SK-MEL-5 (cell line): ENCODE data around the gene FLNC. TPM values are rescaled to one million over a fixed set of nuclear protein-coding genes. Genes with fewer than 3 reads are reported as not detected.
A peak's percentile ranks its signal among the peaks of the same experiment; 100 is the strongest.

ENCODE experiments used
- DNase-seq: peaks from one replicate; pipeline ENCODE4 v3.0.0-alpha.2; 2016; ENCODE audit warnings: low read depth, low spot score
- in situ Hi-C: cut with HindIII; loops from 2 replicates; pipeline ENCODE4 v1.10.0; 2016; ENCODE audit warnings: low sequenced_read_pairs, high pct_unique_total_duplicates, low pct_unique_long_range_greater_than_20kb
- total RNA-seq: library from RNA; depleted of rRNA; stranded (reverse); fragments of >200 nt; shearing (Covaris generic); gene quantifications from 2 replicates; pipeline ENCODE4 v1.2.3, GENCODE V29; 2014

The FLNC gene
- total RNA-seq, 1 experiment from 2014 or later, result 0.05 TPM

DNA sequence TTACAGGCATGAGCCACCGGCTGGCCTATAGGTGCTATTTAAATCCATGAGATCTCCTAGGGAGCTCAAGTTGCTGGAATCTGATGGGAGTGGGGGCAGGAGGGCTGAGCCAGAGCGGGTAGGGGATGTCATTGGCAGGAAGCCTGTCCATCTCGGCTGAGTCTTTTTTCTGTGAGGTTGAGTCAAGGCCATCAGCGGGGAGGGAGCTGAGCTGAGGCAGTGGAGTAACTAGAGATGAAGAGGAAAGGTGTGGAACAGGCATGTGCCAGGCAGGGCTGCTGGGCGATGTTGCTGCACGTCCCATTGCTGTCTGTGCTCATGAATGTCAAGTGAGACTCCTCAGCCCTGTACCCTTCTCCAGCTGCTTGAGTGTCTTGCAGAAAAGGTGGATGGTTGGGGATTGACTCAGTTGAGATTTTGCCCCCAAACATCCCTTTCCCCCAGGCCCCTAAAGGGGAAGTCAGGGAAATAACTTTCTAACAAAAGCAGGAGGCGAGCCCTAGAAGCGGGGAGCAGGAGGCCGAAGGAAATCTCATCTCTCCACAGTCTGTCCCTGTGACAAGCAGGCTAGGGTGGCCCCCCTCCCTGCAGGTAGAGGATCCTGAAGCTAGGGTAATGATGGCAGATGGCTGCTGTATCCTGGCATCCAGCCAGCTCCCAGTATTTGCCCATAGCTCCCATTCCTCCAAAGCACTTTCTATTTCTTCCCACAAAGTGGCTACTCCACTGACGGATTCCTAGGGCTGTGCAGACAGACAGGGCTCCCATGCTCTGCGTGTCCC, 37.8 kb downstream of the FLNC start:
- in situ Hi-C loops, result no loop called here
- DNase-seq, result no peak

DNA sequence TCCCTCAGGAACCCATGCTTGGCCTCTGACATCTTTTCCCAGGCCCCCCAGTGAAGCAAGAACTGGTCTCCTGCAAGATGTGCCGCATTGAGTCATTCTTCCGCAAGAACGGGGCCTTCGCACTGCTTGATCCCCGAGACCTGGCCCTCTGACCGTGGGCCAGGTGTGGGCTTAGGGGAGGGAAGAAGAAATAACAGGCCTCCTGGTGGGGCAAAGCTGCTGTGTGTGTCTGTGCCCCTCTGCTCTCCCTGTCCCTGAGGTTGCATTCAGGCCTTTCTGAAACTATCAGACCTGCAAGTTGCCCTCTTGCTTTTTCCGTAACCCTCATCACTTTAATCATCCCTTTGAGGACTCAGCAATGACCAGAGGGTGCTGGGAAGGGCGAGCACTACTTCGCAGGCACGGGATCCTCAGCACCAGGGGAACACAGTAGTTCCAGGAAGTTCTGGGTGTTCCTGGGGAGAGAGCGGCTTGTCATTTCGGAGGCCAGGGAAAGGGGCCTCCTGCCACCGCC, 38.5 kb downstream of the FLNC start:
- DNase-seq, result no peak
- in situ Hi-C loops, result no loop called here

DNA sequence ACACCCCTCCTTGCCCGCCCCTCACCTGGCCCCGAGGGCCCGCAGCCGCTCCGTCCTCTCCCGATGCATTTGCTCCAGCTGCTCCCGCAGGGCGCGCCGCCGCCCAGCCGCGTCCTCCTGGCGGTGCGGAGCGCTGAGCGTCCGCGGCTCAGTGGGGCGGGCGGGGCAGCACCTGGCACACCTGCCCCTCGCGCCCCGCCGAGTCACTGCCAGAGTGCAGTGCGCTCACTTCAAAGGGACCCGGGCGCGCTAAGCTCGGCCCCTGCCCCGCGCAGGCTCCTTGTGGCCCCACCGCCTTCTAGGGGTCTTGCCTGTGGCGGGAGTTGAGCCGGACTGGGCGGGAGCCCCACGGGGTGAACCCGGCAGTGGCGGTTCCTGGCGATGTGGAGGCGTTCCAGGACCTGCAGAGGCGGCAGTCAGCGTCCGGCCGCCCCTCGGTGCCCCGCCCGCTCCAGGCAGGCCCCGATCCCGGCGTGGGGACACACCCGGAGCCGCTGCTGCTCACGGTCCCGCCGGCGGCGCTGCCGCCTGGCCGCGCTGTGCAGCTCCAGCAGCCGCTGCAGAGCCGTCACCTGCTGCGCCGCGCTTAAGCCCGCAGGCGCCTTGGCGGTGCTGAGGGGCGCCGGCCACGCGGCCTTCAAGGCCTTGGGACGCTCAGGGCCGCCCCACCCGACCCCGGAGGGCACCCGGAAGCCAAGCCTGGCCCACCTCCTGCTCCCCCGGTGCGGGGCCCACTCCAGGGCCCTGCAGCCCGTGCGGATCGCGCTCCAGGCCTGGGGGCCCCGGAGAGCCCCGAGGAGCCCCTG, 39.1 kb downstream of the FLNC start:
- no peak for DNase-seq

DNA sequence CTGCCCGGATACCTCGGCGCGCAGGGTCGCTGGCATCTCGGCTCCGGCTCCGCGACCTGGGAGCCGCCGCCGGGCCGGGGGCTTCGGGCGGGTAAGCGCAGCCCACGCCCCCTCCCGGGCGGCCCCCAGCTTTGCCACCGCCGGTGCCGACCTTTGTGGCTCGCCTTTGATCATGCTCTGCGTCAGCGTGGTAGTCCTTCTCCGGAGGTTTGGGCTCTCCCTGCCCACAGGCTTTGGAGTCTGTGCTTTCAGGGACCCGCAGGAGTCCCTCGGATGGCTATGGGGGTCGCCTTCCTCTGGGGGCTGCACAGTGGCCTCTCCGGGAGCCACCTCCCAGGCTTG, 39.7 kb downstream of the FLNC start:
- in situ Hi-C loops, result no loop called here
- DNase-seq, result no peak

More for the DNA sequence above, 39.1 kb downstream of the FLNC start:
- in situ Hi-C loops, result no loop called here

DNA sequence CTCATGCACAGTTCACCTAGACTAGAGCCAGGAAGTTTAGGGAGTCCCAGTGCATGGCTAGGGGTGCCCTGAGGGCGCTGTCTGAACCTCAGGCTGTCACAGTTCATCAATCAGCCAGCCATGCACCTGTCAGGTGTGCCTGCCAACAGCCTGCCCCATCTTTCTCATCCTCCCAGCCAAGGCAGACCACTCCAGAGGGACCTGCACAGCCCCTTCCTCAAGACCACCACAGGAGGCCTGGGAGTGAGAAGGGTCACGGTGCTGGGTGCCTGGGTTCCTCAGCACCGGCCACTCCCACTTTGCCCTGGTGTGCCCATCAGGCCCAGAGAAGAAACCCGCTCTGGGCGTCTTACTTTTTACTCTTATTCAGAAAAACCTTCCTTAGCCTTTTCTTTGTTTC, 40.8 kb downstream of the FLNC start:
- no peak for DNase-seq
- in situ Hi-C loops, result no loop called here

DNA sequence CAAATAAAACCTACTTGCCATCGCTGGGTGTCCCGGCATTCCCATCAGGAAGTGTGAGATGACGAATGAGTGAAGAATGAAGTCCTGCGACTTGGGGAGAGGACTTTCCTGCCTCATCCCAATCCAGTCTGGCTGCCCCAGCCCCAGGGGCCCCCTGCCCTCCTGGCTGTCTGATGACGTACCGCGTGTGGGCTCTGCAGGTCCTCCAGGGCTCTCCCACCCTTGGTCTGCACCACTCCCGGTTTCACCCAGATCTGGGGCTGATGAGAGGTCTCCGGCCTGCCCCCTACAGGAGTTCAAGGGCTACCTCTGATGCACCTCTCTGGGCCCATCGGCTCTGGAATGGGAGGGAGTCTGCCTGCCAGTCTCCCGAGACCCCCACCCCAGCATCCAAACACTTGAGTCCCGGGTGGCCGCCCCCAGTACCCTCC, 42.2 kb downstream of the FLNC start:
- in situ Hi-C loops, result no loop called here
- peak; percentile 48 for DNase-seq

DNA sequence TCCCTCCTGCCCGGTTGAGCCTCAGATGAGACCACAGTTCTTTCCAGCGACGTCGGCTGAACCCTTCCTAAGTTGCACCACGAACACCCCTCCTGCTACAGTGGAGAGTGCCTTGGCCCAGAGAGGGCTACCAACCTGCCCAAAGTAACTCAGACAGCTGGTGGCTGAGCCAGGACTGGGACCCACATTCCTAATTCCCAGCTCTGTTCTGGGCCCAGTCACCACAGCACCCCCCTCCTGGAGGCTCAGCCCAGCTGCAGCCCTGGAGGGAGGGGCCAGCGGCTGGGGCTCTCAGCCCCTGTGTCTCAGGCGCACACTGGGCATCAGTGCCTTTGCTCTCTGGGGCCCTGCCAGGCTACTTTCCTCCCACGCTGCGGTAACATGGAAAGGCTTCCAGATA, 43.0 kb downstream of the FLNC start:
- in situ Hi-C loops, result no loop called here
- no peak for DNase-seq

DNA sequence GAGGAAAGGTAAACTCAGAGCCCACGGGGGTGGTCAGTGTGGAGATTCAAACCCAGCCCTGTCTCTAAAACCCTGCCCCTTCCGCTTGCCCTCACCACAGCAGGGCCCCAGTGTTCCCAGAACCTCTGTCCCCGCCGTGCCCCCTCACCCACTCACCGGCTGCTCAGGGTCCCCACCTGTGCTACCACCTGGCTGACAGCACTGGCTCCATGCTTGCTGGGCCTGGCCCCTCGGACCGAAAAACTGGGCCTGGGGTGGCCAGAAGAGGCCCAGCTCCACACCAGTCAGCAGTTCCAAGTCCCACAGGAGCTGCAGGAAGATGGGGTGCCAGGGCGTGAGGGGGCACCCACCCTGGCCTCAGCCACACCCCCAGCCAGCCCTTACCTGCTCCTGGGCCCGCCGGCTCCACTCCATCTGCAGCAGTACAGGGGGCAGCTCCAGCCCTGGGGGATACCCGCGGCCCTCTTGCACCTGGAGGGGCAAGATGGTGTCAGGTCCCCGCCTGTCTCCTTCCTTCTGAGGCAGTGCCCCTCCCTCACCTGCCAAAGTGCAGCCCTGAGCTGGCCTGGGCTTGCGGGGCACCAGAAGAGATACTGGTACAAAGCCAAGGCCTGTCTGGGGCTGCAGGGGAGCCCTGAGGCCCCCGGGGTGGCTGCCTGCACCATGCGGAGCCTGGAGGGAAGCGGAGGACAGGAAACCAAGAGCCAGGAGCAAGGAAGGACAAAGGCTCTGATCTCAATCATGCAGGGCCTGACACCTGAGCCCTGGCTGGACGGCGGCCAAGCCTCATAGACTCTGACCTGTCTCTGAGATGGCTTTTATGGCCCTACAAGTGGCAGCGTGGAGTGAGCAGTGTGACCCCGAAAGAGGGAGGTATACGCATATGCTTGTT, 44.2 kb downstream of the FLNC start:
- no peak for DNase-seq
- in situ Hi-C loops, result no loop called here

DNA sequence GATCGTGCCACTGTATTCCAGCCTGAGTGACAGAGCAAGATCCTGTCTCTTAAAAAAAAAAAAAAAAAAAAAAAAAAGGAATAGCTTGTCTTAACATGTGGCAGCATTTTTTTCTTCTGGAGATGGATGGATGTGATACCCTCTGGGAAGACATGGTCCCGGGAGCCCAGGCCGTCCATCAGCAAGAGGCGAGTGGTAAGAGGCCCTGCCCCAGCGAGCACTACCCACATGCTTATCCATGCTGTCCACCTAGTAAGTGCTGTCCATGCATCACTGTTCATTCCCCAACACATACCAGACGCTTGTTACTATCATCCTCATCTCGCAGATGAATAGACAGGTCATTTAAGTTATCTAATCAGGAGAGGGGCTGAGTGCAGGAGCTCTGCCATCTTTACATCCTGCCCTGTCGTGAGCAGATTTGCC, 45.3 kb downstream of the FLNC start:
- DNase-seq, result no peak
- in situ Hi-C loops, result no loop called here

DNA sequence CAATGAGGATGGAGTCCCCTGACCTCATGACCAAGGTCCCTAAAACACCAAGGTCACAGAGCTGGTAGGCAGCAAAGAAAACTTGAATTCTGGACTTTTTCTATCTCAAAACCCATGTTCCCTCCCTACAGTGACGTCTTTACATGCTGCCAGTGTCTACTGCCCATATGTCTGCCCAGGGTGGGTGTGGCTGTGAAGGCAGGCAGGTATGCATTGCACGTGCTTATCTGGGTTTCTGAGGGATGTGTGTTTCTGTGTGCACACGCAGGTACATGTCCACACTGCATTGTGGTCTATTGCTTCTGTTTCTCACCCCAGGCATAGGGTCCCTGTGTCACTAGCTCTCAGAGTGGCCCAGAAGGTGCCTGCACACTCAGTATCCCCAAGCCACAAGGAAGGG, 45.9 kb downstream of the FLNC start:
- in situ Hi-C loops, result no loop called here
- DNase-seq, result no peak

DNA sequence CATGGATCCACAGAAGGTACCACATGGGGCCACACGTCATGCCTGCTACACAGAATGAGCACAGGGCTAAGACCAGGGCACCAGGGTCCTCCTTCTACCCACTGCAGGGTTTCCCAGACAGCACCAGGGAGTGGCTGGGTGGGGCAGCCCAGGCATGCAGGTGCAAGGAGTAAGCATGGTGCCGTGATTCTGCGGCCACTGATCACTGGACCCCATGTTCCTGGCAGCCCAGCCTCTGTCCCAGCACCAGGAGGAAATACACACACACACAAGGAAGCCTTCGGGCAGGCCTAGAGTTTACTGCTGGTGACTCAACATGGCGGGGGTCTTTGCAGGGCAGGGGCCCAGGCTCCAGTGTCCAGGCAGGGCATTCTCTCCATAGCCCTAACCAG, 46.4 kb downstream of the FLNC start:
- in situ Hi-C loops, result no loop called here
- DNase-seq, result no peak

DNA sequence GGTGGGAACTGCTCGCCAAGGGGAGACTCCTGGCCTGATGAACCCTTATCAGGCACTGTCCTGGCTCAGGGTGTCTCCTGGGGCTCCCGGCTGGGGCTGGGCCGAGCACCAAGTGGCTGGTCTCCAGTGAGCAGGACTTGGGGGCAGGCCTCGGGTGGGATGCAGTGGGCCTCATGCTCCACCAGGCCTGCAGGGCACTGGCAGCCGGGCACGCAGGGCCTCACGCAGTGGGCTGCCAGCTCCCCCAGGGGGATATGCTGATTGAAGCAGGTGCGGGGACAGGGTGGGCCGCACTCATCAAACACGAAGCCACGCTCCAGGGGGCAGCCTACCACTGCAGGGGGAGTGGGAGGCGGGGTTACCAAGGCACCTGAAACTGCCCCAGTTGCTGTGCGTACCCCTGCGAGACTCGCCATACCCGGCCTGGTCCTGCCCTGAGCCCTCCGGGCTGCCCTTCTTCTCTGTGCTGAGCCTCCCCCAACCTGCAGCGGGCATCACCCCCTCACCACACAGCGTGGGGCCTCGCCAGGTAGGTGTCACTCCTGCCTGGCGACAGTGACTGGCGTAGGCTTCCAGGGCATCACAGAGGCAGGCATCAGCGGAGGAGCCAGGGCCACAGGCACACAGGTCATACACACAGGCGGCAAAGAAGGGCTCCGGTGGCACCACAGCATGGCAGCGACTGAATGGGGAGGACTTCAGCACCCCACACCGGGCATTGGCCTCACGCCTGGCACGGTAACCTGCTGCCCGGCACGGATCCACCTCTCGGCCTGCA, 47.0 kb downstream of the FLNC start:
- in situ Hi-C loops, result no loop called here
- DNase-seq, result no peak

DNA sequence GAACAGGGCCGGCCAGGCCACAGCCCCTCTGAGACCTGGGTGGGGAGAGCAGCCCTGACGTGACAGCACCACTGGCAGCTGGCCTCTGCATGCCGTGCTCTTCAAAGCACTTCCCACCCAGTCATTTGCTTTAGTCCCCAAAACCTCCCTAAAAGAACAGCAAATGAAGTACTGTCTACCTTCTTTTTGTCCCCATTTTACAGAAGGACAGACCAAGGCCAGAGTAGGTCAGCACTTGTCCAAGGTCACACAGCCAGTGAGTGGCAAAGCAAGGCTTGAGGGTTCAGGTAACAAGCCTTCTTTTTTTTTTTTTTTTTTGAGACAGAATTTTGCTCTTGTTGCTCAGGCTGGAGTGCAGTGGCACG, 47.5 kb downstream of the FLNC start:
- in situ Hi-C loops, result no loop called here
- no peak for DNase-seq

DNA sequence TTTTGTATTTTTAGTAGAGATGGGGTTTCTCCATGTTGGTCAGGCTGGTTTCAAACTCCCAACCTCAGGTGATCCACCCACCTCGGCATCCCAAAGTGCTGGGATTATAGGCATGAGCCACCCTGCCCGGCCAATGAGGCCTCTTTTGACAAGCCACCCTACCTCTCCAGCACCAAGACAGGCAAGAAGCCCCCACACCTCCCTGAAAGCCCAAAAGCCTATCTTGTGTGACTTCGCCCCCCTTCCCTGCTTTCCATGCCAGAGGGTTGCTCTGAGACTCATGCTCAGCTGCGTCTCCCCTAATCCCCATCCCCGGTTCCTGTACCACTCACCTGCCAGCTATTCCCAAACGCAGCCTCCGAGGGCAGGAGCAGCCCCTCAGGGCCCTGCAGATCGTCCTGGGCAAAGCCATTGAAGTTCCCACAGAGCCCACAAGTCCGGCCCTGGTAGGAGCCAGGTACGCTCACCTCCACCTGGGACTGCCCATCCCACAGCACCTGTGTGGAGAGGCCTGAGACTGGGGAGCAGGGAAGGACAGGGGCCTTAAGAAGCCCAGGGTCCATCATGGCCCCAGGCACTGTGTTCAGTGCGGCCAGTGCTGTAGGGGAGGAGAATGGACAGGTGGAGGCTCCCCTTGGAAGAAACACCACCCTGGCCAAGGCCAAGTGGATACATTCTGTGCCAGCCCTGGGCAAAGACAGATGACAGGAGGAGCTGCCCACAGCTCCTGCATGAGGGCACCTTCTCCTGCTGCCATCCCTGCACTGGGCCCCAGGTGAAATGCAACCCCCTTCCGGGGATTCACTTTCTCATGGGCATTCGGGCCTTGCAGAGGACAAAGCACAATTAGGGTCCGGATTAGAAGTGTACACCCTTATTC, 48.3 kb downstream of the FLNC start:
- in situ Hi-C loops, result no loop called here

DNA sequence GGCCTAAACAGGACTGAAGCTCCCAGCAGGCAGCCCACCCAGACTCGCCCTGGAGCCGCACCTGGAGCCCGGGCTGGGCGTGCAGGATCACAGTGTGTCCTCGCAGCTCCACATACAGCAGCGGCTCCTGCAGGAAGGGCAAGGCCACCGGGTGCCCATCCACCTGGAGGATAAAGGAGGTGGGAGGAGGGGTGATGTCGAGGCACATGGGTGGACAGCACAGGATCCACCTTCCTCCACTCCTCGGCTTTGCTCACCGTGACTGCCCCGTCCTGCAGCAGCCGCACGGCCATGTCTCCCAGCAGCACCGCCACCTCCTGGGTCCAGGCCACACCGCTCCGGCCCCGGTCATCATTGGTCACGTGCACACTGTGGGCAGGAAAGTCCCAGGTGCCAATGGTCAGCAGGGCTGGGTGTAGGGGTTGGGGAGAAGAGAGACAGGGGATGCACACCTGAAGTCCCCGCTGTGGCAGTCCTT, 49.3 kb downstream of the FLNC start:
- in situ Hi-C loops, result no loop called here
- no peak for DNase-seq

More for the DNA sequence above, 48.3 kb downstream of the FLNC start:
- no peak for DNase-seq

DNA sequence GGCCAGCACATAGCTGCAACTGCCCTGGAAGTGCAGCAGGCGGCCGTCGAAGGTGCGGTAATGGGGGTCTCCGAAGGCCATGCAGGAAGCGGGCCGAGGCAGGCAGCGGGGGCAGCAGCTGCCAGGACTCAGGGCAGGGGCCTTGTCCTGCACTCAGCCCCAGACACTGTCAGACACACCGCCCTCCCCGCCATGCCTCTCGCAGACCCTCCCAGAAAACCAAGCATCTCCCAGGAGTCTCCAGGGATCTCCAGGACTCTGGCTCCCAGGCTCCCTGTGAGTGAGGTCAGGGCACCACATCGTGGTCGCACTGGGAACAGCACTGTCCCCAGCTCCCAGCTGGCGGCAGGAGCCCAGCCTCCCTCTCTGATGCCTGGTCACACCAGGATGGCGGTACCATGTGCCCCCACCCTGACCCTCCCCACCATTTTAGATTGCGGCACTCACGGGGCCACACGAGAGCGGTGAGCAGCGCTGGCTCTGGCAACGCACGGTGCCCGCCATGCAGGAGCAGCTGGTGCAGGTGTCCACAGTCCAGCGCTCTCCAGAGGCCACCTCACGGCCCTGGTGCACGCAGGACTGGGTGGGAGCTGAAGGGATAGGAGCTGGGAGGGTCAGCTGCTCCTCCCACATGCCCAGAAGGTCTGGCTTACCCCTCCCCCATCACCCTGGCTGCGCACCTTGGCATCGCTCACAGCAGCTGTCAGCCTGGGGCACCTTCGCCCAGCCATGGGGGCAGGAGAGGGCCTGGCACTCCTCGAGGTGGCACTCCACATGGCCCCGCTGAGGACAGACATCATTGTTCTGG, 49.9 kb downstream of the FLNC start:
- in situ Hi-C loops, result no loop called here
- peak; percentile 79 for DNase-seq
